Psoas muscle (tissue), 8 donors: ENCODE data around the gene GIMAP4. TPM values are rescaled to one million over a fixed set of nuclear protein-coding genes. Genes with fewer than 3 reads are reported as not detected.
"Not testable (repeated sequence)": the region's sequence is repeated elsewhere in the genome, so short reads cannot be mapped to it uniquely, and the experiment has no call there.

Source experiments
- ATAC-seq, 4 donors: fragments of 200-7000 bp; cut with Tn5 transposase; one replicate each; pipeline ENCODE4 v1.9.1; 2020; ENCODE audit warnings: moderate library complexity in 3 of 4, mild to moderate bottlenecking in 2 of 4
- DNase-seq, 2 donors: peaks; one replicate each; pipeline ENCODE4 v3.0.0-alpha.2; 2020
- H3K27ac ChIP-seq: fragments of 200-600 bp; one replicate; pipeline ENCODE4 v1.8.0; 2022
- H3K27me3 ChIP-seq, 3 donors: fragments of 200-600 bp in 1 of 3; one replicate each; pipeline versions ENCODE4 v1.6.1 to v1.8.0; 2013 to 2022; ENCODE audit warnings: low read length in 2 of 3, mild to moderate bottlenecking in 2 of 3, moderate library complexity in 1 of 3; ENCODE audit not compliant: insufficient read depth in 3 of 3
- H3K36me3 ChIP-seq, 2 donors: fragments of 200-600 bp in 1 of 2; one replicate each; pipeline versions ENCODE4 v1.6.1 to v1.8.0; 2013 to 2022; ENCODE audit warnings: low read depth in 1 of 2, mild to moderate bottlenecking in 1 of 2, moderate library complexity in 1 of 2; ENCODE audit not compliant: insufficient read depth in 1 of 2
- H3K4me1 ChIP-seq: fragments of 200-600 bp; one replicate; pipeline ENCODE4 v1.8.0; 2022
- H3K4me3 ChIP-seq: fragments of 200-600 bp; one replicate; pipeline ENCODE4 v1.8.0; 2022; ENCODE audit warnings: mild to moderate bottlenecking
- H3K9me3 ChIP-seq: fragments of 200-600 bp; one replicate; pipeline ENCODE4 v1.8.0; 2022
- WGBS, 3 donors: extraction: QIAGEN DNeasy Blood & Tissue Kit; methylation state at CpG; one replicate each; pipeline versions ENCODE4 v1.1.6 to v1.1.7; 2013; 5-methylcytosine and 5-hydroxymethylcytosine counted together
- intact Hi-C, 2 donors: fragments of 100-400 bp; cut with DNase I; formaldehyde crosslinking; loops; one replicate each; pipeline versions ENCODE4 v1.11.0 to v1.14.2; 2022
- polyA plus RNA-seq, 3 donors: library from polyadenylated mRNA; stranded (reverse); fragments of 200-250 nt; gene quantifications; one replicate each; pipeline ENCODE4 v1.2.3, GENCODE V29; 2013
- total RNA-seq, 4 donors: library from RNA; stranded (reverse); fragmentation: NEBNext Ultra II Directional in 2 of 4; extraction: Animal tissue kit (Norgen Biotek cat#: 25700) in 2 of 4; gene quantifications; one replicate each; pipeline versions ENCODE4 v1.2.1 to v1.2.4, GENCODE V29; 2021 to 2023
- TF ChIP-seq, protein P1 (sequence below): fragments of 200-600 bp; IDR thresholded peaks from one replicate; pipeline ENCODE4 v1.8.0; 2022; ENCODE audit warnings: antibody characterized with exemption
- donor health status: healthy with polysubstance abuse.
- donor health status: DM: no; HTN: no; CAD: no; lungs with moderate emphysema.
- donor health status: Bipolar disorder and iron deficiency.
- donor health status: healthy.
- donor health status: DM: yes; HTN: yes; CAD: no.
- donor health status: DM: no; HTN: no; CAD: no.
- donor health status: DM: no; HTN: no; CAD: no.
- donor health status: DM: yes; HTN: yes; CAD: no.

The GIMAP4 gene
- total and polyA plus RNA-seq, 7 donors: 13.6 to 36.4 (median 15.0) TPM

DNA sequence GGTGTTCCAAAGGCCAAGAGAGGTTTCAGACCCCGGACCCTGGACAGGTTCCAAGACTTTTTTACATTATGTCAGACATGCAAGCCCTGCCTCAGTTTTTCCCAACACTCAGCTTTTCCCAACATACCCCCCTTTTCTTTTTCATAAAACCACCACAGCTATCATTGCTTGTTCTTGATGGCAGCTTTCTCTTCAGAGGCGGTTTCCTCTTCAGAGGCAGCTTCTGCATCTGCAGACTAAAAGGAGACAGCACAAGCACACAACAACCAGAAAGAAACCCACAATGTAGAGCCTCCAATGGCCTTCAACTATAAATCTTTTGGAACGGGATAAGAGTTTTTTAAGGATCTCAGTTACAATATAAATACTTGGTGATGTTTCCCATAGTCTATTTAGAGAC lies 45.7 kb downstream of the GIMAP4 start:
- H3K9me3 ChIP-seq: no peaks in the 10 kb centered on the region
- no peak for DNase-seq
- no peak overlapping the region for H3K4me3 ChIP-seq
- intact Hi-C loops: no loop called here
- 41 to 76% (median 67%) methylated on average over 3 of the region's 3 CpGs for WGBS, 3 donors
- TF ChIP-seq, protein P1, sequence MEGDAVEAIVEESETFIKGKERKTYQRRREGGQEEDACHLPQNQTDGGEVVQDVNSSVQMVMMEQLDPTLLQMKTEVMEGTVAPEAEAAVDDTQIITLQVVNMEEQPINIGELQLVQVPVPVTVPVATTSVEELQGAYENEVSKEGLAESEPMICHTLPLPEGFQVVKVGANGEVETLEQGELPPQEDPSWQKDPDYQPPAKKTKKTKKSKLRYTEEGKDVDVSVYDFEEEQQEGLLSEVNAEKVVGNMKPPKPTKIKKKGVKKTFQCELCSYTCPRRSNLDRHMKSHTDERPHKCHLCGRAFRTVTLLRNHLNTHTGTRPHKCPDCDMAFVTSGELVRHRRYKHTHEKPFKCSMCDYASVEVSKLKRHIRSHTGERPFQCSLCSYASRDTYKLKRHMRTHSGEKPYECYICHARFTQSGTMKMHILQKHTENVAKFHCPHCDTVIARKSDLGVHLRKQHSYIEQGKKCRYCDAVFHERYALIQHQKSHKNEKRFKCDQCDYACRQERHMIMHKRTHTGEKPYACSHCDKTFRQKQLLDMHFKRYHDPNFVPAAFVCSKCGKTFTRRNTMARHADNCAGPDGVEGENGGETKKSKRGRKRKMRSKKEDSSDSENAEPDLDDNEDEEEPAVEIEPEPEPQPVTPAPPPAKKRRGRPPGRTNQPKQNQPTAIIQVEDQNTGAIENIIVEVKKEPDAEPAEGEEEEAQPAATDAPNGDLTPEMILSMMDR: no peak
- no peaks in the 10 kb centered on the region for H3K27me3 ChIP-seq
- no peaks in the 10 kb centered on the region for H3K36me3 ChIP-seq
- no peaks in the 10 kb centered on the region for H3K4me1 ChIP-seq
- no peak overlapping the region for H3K27ac ChIP-seq
- no peak for ATAC-seq

DNA sequence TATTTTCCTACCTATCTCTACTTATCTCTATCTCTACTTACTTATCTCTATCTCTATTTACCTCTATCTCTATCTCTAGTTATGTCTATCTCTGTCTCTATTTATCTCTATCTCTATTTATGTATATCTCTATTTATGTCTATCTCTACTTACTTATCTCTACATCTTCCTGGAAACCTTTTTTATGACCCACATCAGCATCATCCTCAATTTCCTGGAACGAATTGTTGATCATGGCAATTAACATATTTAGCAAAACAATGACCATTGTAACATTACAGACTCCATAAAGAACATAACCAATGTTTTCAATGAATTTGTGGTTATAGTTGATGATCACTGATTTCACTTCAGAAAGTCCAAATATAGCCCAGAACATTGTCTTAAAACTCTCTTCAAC lies 46.7 kb downstream of the GIMAP4 start:
- Histone ChIP-seq H3K36me3 (no peaks in the 10 kb centered on the region), H3K27ac (no peak overlapping the region), H3K27me3 (no peaks in the 10 kb centered on the region), H3K9me3 (no peaks in the 10 kb centered on the region), H3K4me3 (no peak overlapping the region), H3K4me1 (no peaks in the 10 kb centered on the region)
- DNase-seq (no peak), ATAC-seq (no peak)
- TF ChIP-seq, protein P1: no peak
- 40 to 58% (median 42%) methylated on average over 1 of the region's 1 CpG for WGBS, 3 donors
- intact Hi-C loops: no loop called here

DNA sequence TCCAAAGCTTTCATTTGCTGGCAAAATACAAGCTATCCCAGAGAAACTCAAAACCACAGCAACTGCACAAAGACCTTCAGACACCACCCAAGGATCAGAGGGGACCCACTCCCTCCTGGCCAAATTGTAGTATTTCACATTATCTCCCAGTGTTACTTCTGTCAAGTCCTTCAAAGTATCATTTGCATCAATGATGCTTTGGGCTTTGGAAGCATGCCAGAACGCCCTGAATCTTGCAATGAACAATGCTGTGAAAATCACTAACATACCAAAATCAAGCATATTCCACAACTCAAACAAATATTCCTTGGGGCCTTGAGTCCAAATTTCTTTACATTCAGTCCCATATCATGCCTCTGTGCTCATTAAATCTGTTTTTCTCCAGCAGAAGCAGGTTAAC lies 47.2 kb downstream of the GIMAP4 start:
- H3K27ac ChIP-seq, H3K36me3 ChIP-seq, H3K4me1 ChIP-seq, H3K27me3 ChIP-seq, DNase-seq, intact Hi-C loops, H3K4me3 ChIP-seq, ATAC-seq, H3K9me3 ChIP-seq: not testable (repeated sequence)
- WGBS, 3 donors: 64 to 72% (median 72%) methylated on average over 1 of the region's 1 CpG

GRCh38 chr7:150615221-150615755 lies 48.1 kb downstream of the GIMAP4 start:
- H3K9me3 ChIP-seq, ATAC-seq, DNase-seq, H3K27ac ChIP-seq, H3K4me1 ChIP-seq, H3K36me3 ChIP-seq, H3K27me3 ChIP-seq, intact Hi-C loops, H3K4me3 ChIP-seq: not testable (repeated sequence)
- WGBS, 3 donors: 62 to 71% (median 70%) methylated on average over 5 of the region's 5 CpGs

- H3K4me3 ChIP-seq: no peak overlapping the region
- H3K27me3 ChIP-seq: no peaks in the 10 kb centered on the region
- WGBS, 3 donors: 82 to 90% (median 84%) methylated on average over 3 of the region's 3 CpGs
- no peaks in the 10 kb centered on the region for H3K4me1 ChIP-seq
- intact Hi-C loops: no loop called here
- no peaks in the 10 kb centered on the region for H3K9me3 ChIP-seq
- TF ChIP-seq, protein P1: no peak
- DNase-seq (no peak), ATAC-seq (no peak)
- no peaks in the 10 kb centered on the region for H3K36me3 ChIP-seq
- H3K27ac ChIP-seq: no peak overlapping the region
Observed at GRCh38 chr7:150620061-150620460, 52.9 kb downstream of the GIMAP4 start.
